ENCODE results near the gene HPGD. TPM values are rescaled to one million over a fixed set of nuclear protein-coding genes. Genes with fewer than 3 reads are reported as not detected.

The HPGD gene
- total and polyA plus RNA-seq, 9 of the 15 experiments (the other 6 are each of a cell fraction or from before 2014, with no cell fraction given), result 2.3 to 8.6 (median 4.8) TPM

GRCh38 chr4:174494146-174494545 is 28.1 kb downstream of the HPGD start:
- FAIRE-seq (no peak), ATAC-seq (no peak)
- CTCF ChIA-PET (ENCODE audit: low intra/inter-chr PET ratio), result no interaction called here

More at GRCh38 chr4:174494146-174494545, 28.1 kb downstream of the HPGD start:
- in situ Hi-C loops (cut with MboI) (no loop called here), intact Hi-C loops (cut with micrococcal nuclease) (no loop called here)
- POLR2A ChIA-PET, result no interaction called here
- TF ChIP-seq ZNF780A (CRISPR knock-in tag; IDR thresholded peaks at IDR 0.05) (no peak), U2AF1 (optimal IDR thresholded peaks at IDR 0.05; ENCODE audit: low read depth, low read length) (no peak), RAD51 (IDR thresholded peaks at IDR 0.05; ENCODE audit: borderline replicate concordance, low read depth) (no peak), ZNF668 (CRISPR knock-in tag; IDR thresholded peaks at IDR 0.05) (no peak), CEBPG (CRISPR knock-in tag; IDR thresholded peaks at IDR 0.05) (no peak), CEBPG (tag; conservative IDR thresholded peaks at IDR 0.05 in 1 of 2, IDR thresholded peaks at IDR 0.05 in 1 of 2) (no peak), ARID1B (IDR thresholded peaks at IDR 0.05) (no peak), FOXP1 (CRISPR knock-in tag; IDR thresholded peaks at IDR 0.05) (no peak), NFE2 (IDR thresholded peaks at IDR 0.05; ENCODE audit: low read depth) (no peak), CREB1 (IDR thresholded peaks at IDR 0.05) (no peak), CREB1 (CRISPR knock-in tag; IDR thresholded peaks at IDR 0.05) (no peak), MLX (CRISPR knock-in tag; conservative IDR thresholded peaks at IDR 0.05) (no peak)
- TF ChIP-seq, protein P1, sequence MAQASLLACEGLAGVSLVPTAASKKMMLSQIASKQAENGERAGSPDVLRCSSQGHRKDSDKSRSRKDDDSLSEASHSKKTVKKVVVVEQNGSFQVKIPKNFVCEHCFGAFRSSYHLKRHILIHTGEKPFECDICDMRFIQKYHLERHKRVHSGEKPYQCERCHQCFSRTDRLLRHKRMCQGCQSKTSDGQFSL (CRISPR knock-in tag; IDR thresholded peaks at IDR 0.05), result no peak
- TF ChIP-seq, protein P1 (tag; IDR thresholded peaks at IDR 0.05), result no peak
- TF ChIP-seq, protein P2, sequence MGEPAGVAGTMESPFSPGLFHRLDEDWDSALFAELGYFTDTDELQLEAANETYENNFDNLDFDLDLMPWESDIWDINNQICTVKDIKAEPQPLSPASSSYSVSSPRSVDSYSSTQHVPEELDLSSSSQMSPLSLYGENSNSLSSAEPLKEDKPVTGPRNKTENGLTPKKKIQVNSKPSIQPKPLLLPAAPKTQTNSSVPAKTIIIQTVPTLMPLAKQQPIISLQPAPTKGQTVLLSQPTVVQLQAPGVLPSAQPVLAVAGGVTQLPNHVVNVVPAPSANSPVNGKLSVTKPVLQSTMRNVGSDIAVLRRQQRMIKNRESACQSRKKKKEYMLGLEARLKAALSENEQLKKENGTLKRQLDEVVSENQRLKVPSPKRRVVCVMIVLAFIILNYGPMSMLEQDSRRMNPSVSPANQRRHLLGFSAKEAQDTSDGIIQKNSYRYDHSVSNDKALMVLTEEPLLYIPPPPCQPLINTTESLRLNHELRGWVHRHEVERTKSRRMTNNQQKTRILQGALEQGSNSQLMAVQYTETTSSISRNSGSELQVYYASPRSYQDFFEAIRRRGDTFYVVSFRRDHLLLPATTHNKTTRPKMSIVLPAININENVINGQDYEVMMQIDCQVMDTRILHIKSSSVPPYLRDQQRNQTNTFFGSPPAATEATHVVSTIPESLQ (CRISPR knock-in tag; IDR thresholded peaks at IDR 0.05), result no peak
- Histone ChIP-seq H3K4me3 (no peak overlapping the region), H3K36me3 (ENCODE audit: control insufficient read depth, insufficient read depth, low read length) (no peaks in the 10 kb centered on the region), H3K79me2 (ENCODE audit: control insufficient read depth, insufficient read depth, low read length) (no peaks in the 10 kb centered on the region), H3K9ac (ENCODE audit: insufficient read depth in 1 of 2, low read depth in 2 of 2, low read length in 2 of 2) (no peak overlapping the region), H4K20me1 (replicated peaks; ENCODE audit: control insufficient read depth, insufficient read depth, low read length) (no peaks in the 10 kb centered on the region), H2AFZ (ENCODE audit: low read depth, low read length) (no peak overlapping the region), H3K9me1 (ENCODE audit: control insufficient read depth, insufficient read depth, low read length) (no peaks in the 10 kb centered on the region), H3K9me3 (replicated peaks; ENCODE audit: control insufficient read depth, insufficient read depth, low read depth, low read length) (no peaks in the 10 kb centered on the region), H3K4me2 (ENCODE audit: insufficient read depth, low read length) (no peak overlapping the region), H3K4me1 (replicated peaks in 1 of 2; ENCODE audit: control insufficient read depth in 2 of 2, insufficient read depth in 2 of 2, low read length in 2 of 2) (no peaks in the 10 kb centered on the region), H3K27ac (ENCODE audit: extremely low read depth, low read depth, low read length) (no peak overlapping the region), H3K27me3 (ENCODE audit: control insufficient read depth in 2 of 2, insufficient read depth in 2 of 2, low read length in 2 of 2) (no peaks in the 10 kb centered on the region)
- BruUV-seq (replicated peaks), result no TSS peak
- no peak for DNase-seq (ENCODE audit: extremely low read depth in 1 of 4, low spot score in 3 of 4)
